WTC11 (cell line): Measurements from ENCODE around the gene FRMD4A. TPM values are rescaled to one million over a fixed set of nuclear protein-coding genes. Genes with fewer than 3 reads are reported as not detected.

ENCODE experiments used
- ATAC-seq: fragments of 200-7000 bp; cut with Tn5 transposase; 2 replicates; pipeline ENCODE4 v1.10.0; 2021; ENCODE audit warnings: mild to moderate bottlenecking, moderate library complexity
- CTCF ChIA-PET: fragments of 300-600 bp; sonication (Branson Sonifier 250); formaldehyde crosslinking; loops from one replicate; lab custom pipeline; 2021; ENCODE audit warnings: antibody characterized with exemption; lab: Charles Lee
- POLR2A ChIA-PET: fragments of 350-600 bp; sonication (Branson Sonifier 250); formaldehyde crosslinking; loops from one replicate; lab custom pipeline; 2021; ENCODE audit warnings: antibody characterized with exemption; lab: Charles Lee
- DNase-seq: peaks from one replicate; pipeline ENCODE4 v3.0.0; 2021; ENCODE audit warnings: low spot score
- H3K27ac Mint-ChIP-seq: 2 replicates; pipeline ENCODE4 v1.8.0; 2021; ENCODE audit warnings: mixed read lengths
- H3K27me3 Mint-ChIP-seq: 2 replicates; pipeline ENCODE4 v1.8.0; 2021; ENCODE audit warnings: low read depth, mild to moderate bottlenecking, moderate library complexity, mixed read lengths
- H3K36me3 Mint-ChIP-seq: 2 replicates; pipeline ENCODE4 v1.8.0; 2021; ENCODE audit warnings: mixed read lengths
- H3K4me1 Mint-ChIP-seq: 2 replicates; pipeline ENCODE4 v1.8.0; 2022; ENCODE audit warnings: mixed read lengths
- H3K4me3 Mint-ChIP-seq: 2 replicates; pipeline ENCODE4 v1.8.0; 2021; ENCODE audit warnings: mild to moderate bottlenecking, moderate library complexity, mixed read lengths
- H3K9me3 Mint-ChIP-seq: 2 replicates; pipeline ENCODE4 v1.8.0; 2021; ENCODE audit warnings: mixed read lengths
- CBFB ChIP-seq: sonication (generic); formaldehyde crosslinking; IDR thresholded peaks from 2 replicates; pipeline ENCODE4 v1.8.1; 2022; ENCODE audit warnings: mild to moderate bottlenecking, low read depth, missing genetic modification reagents
- ELF4 ChIP-seq: sonication (generic); formaldehyde crosslinking; IDR thresholded peaks from 2 replicates; pipeline ENCODE4 v1.8.1; 2022; ENCODE audit warnings: low read depth, mild to moderate bottlenecking, moderate library complexity, missing genetic modification reagents
- EMX1 ChIP-seq: fragments of 250-450 bp; sonication (Bioruptor Pico); IDR thresholded peaks from 2 replicates; pipeline ENCODE4 v1.8.0; 2021; ENCODE audit warnings: mild to moderate bottlenecking
- ESRRA ChIP-seq: sonication (generic); formaldehyde crosslinking; IDR thresholded peaks from 2 replicates; pipeline ENCODE4 v1.8.1; 2022; ENCODE audit warnings: mild to moderate bottlenecking, missing genetic modification reagents, borderline replicate concordance
- FOXK1 ChIP-seq: sonication (generic); formaldehyde crosslinking; IDR thresholded peaks from 2 replicates; pipeline ENCODE4 v1.8.0; 2022; ENCODE audit warnings: mild to moderate bottlenecking, moderate library complexity, missing genetic modification reagents
- JUN ChIP-seq: sonication (generic); formaldehyde crosslinking; IDR thresholded peaks from 2 replicates; pipeline ENCODE4 v1.8.0; 2023; ENCODE audit warnings: mild to moderate bottlenecking, missing genetic modification reagents
- NFYB ChIP-seq: sonication (generic); formaldehyde crosslinking; conservative IDR thresholded peaks from 2 replicates; pipeline ENCODE4 v1.8.0; 2022; ENCODE audit warnings: low read depth, missing genetic modification reagents
- SMAD4 ChIP-seq: sonication (generic); formaldehyde crosslinking; IDR thresholded peaks from 2 replicates; pipeline ENCODE4 v1.8.0; 2022; ENCODE audit warnings: mild to moderate bottlenecking, missing genetic modification reagents
- SP1 ChIP-seq: sonication (generic); formaldehyde crosslinking; conservative IDR thresholded peaks from 2 replicates; pipeline ENCODE4 v1.8.1; 2022; ENCODE audit warnings: missing genetic modification reagents
- ZNF121 ChIP-seq: sonication (generic); formaldehyde crosslinking; IDR thresholded peaks from 2 replicates; pipeline ENCODE4 v1.8.0; 2023; ENCODE audit warnings: missing genetic modification reagents
- ZNF138 ChIP-seq: sonication (generic); formaldehyde crosslinking; conservative IDR thresholded peaks from 2 replicates; pipeline ENCODE4 v1.8.1; 2022; ENCODE audit warnings: mild to moderate bottlenecking, moderate library complexity, missing genetic modification reagents
- ZNF317 ChIP-seq: sonication (generic); formaldehyde crosslinking; IDR thresholded peaks from 2 replicates; pipeline ENCODE4 v1.8.1; 2023; ENCODE audit warnings: low read depth, mild to moderate bottlenecking, moderate library complexity, missing genetic modification reagents, borderline replicate concordance
- ZNF396 ChIP-seq: fragments of 250-450 bp; sonication (Bioruptor Pico); IDR thresholded peaks from 2 replicates; pipeline ENCODE4 v1.8.0; 2021; ENCODE audit warnings: mild to moderate bottlenecking, moderate library complexity, borderline replicate concordance
- ZNF671 ChIP-seq: fragments of 250-450 bp; sonication (Bioruptor Pico); IDR thresholded peaks from 2 replicates; pipeline ENCODE4 v1.8.0; 2021; ENCODE audit warnings: mild to moderate bottlenecking
- total RNA-seq: library from RNA; stranded (reverse); gene quantifications from 3 replicates; pipeline ENCODE4 v1.2.3, GENCODE V29; 2021
- TF ChIP-seq, protein P1 (sequence below): sonication (generic); formaldehyde crosslinking; IDR thresholded peaks from 2 replicates; pipeline ENCODE4 v1.8.1; 2023; ENCODE audit warnings: mild to moderate bottlenecking, missing genetic modification reagents
- TF ChIP-seq, protein P2 (sequence below): sonication (generic); formaldehyde crosslinking; IDR thresholded peaks from 2 replicates; pipeline ENCODE4 v1.8.1; 2023; ENCODE audit warnings: mild to moderate bottlenecking, missing genetic modification reagents, borderline replicate concordance
- TF ChIP-seq, protein P3 (sequence below): fragments of 250-450 bp; sonication (Bioruptor Pico); IDR thresholded peaks from 2 replicates; pipeline ENCODE4 v1.9.0; 2021; ENCODE audit warnings: mild to moderate bottlenecking, borderline replicate concordance
- TF ChIP-seq, protein P4 (sequence below): sonication (generic); formaldehyde crosslinking; conservative IDR thresholded peaks from 2 replicates; pipeline ENCODE4 v1.8.1; 2023; ENCODE audit warnings: mild to moderate bottlenecking, low read depth, missing genetic modification reagents, moderate library complexity
- TF ChIP-seq, protein P5 (sequence below): sonication (generic); formaldehyde crosslinking; IDR thresholded peaks from 2 replicates; pipeline ENCODE4 v1.8.0; 2022; ENCODE audit warnings: mild to moderate bottlenecking, missing genetic modification reagents
- TF ChIP-seq, protein P6 (sequence below): sonication (generic); formaldehyde crosslinking; IDR thresholded peaks from 2 replicates; pipeline ENCODE4 v1.8.0; 2023; ENCODE audit warnings: missing genetic modification reagents

Gene FRMD4A
- total RNA-seq, 1 experiment from 2014 or later, result 35.5 TPM

DNA sequence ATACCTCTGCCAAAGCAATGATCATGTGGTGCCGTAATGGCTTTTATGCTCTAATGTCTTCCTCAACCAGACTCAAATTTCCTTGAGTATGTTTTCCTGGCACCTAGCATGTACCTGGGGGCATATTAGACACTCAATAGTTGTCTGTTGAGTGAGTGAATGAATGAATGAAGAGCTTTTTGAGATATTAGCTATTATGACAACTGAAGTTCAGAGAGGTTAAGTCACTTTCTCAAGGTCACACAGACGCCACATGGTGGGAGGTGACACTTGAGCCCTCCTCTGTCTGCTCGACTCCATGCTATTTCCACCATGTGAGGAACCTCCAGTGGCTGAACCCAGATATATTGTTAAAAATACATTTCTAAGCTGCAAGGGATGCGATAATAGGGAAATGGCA lies 611.9 kb downstream of the FRMD4A start:
- H3K4me1 Mint-ChIP-seq, result peaks cover 8% of the 10 kb centered on the region
- no peak overlapping the region for H3K4me3 Mint-ChIP-seq
- peak overlapping the region; percentile 70; the same call in 1 of the 2 replicates for H3K27ac Mint-ChIP-seq
- H3K36me3 Mint-ChIP-seq, result no peaks in the 10 kb centered on the region
- ChIA-PET POLR2A (no interaction called here), CTCF (interaction anchor here (2.9 kb wide), 1 partner anchor 12 kb away, joined by 16 read pairs; no protein-coding TSS in a partner anchor)
- H3K27me3 Mint-ChIP-seq, result no peaks in the 10 kb centered on the region
- TF ChIP-seq SP1, result no peak
- no peak for TF ChIP-seq FOXK1 (CRISPR knock-in tag)
- TF ChIP-seq, protein P1, sequence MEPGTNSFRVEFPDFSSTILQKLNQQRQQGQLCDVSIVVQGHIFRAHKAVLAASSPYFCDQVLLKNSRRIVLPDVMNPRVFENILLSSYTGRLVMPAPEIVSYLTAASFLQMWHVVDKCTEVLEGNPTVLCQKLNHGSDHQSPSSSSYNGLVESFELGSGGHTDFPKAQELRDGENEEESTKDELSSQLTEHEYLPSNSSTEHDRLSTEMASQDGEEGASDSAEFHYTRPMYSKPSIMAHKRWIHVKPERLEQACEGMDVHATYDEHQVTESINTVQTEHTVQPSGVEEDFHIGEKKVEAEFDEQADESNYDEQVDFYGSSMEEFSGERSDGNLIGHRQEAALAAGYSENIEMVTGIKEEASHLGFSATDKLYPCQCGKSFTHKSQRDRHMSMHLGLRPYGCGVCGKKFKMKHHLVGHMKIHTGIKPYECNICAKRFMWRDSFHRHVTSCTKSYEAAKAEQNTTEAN, result no peak
- TF ChIP-seq NFYB (CRISPR knock-in tag), result no peak
- TF ChIP-seq CBFB (CRISPR knock-in tag), result no peak
- TF ChIP-seq, protein P2, sequence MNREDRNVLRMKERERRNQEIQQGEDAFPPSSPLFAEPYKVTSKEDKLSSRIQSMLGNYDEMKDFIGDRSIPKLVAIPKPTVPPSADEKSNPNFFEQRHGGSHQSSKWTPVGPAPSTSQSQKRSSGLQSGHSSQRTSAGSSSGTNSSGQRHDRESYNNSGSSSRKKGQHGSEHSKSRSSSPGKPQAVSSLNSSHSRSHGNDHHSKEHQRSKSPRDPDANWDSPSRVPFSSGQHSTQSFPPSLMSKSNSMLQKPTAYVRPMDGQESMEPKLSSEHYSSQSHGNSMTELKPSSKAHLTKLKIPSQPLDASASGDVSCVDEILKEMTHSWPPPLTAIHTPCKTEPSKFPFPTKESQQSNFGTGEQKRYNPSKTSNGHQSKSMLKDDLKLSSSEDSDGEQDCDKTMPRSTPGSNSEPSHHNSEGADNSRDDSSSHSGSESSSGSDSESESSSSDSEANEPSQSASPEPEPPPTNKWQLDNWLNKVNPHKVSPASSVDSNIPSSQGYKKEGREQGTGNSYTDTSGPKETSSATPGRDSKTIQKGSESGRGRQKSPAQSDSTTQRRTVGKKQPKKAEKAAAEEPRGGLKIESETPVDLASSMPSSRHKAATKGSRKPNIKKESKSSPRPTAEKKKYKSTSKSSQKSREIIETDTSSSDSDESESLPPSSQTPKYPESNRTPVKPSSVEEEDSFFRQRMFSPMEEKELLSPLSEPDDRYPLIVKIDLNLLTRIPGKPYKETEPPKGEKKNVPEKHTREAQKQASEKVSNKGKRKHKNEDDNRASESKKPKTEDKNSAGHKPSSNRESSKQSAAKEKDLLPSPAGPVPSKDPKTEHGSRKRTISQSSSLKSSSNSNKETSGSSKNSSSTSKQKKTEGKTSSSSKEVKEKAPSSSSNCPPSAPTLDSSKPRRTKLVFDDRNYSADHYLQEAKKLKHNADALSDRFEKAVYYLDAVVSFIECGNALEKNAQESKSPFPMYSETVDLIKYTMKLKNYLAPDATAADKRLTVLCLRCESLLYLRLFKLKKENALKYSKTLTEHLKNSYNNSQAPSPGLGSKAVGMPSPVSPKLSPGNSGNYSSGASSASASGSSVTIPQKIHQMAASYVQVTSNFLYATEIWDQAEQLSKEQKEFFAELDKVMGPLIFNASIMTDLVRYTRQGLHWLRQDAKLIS (CRISPR knock-in tag), result no peak
- no peak for TF ChIP-seq ZNF121 (CRISPR knock-in tag)
- TF ChIP-seq ZNF138 (CRISPR knock-in tag), result no peak
- TF ChIP-seq, protein P3, sequence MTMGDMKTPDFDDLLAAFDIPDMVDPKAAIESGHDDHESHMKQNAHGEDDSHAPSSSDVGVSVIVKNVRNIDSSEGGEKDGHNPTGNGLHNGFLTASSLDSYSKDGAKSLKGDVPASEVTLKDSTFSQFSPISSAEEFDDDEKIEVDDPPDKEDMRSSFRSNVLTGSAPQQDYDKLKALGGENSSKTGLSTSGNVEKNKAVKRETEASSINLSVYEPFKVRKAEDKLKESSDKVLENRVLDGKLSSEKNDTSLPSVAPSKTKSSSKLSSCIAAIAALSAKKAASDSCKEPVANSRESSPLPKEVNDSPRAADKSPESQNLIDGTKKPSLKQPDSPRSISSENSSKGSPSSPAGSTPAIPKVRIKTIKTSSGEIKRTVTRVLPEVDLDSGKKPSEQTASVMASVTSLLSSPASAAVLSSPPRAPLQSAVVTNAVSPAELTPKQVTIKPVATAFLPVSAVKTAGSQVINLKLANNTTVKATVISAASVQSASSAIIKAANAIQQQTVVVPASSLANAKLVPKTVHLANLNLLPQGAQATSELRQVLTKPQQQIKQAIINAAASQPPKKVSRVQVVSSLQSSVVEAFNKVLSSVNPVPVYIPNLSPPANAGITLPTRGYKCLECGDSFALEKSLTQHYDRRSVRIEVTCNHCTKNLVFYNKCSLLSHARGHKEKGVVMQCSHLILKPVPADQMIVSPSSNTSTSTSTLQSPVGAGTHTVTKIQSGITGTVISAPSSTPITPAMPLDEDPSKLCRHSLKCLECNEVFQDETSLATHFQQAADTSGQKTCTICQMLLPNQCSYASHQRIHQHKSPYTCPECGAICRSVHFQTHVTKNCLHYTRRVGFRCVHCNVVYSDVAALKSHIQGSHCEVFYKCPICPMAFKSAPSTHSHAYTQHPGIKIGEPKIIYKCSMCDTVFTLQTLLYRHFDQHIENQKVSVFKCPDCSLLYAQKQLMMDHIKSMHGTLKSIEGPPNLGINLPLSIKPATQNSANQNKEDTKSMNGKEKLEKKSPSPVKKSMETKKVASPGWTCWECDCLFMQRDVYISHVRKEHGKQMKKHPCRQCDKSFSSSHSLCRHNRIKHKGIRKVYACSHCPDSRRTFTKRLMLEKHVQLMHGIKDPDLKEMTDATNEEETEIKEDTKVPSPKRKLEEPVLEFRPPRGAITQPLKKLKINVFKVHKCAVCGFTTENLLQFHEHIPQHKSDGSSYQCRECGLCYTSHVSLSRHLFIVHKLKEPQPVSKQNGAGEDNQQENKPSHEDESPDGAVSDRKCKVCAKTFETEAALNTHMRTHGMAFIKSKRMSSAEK (CRISPR knock-in tag), result no peak
- TF ChIP-seq ZNF317 (CRISPR knock-in tag), result no peak
- no peak for TF ChIP-seq ZNF671 (CRISPR knock-in tag)
- TF ChIP-seq ELF4 (CRISPR knock-in tag), result no peak
- TF ChIP-seq, protein P4, sequence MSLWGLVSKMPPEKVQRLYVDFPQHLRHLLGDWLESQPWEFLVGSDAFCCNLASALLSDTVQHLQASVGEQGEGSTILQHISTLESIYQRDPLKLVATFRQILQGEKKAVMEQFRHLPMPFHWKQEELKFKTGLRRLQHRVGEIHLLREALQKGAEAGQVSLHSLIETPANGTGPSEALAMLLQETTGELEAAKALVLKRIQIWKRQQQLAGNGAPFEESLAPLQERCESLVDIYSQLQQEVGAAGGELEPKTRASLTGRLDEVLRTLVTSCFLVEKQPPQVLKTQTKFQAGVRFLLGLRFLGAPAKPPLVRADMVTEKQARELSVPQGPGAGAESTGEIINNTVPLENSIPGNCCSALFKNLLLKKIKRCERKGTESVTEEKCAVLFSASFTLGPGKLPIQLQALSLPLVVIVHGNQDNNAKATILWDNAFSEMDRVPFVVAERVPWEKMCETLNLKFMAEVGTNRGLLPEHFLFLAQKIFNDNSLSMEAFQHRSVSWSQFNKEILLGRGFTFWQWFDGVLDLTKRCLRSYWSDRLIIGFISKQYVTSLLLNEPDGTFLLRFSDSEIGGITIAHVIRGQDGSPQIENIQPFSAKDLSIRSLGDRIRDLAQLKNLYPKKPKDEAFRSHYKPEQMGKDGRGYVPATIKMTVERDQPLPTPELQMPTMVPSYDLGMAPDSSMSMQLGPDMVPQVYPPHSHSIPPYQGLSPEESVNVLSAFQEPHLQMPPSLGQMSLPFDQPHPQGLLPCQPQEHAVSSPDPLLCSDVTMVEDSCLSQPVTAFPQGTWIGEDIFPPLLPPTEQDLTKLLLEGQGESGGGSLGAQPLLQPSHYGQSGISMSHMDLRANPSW (CRISPR knock-in tag), result no peak
- TF ChIP-seq EMX1 (CRISPR knock-in tag), result no peak
- TF ChIP-seq, protein P5, sequence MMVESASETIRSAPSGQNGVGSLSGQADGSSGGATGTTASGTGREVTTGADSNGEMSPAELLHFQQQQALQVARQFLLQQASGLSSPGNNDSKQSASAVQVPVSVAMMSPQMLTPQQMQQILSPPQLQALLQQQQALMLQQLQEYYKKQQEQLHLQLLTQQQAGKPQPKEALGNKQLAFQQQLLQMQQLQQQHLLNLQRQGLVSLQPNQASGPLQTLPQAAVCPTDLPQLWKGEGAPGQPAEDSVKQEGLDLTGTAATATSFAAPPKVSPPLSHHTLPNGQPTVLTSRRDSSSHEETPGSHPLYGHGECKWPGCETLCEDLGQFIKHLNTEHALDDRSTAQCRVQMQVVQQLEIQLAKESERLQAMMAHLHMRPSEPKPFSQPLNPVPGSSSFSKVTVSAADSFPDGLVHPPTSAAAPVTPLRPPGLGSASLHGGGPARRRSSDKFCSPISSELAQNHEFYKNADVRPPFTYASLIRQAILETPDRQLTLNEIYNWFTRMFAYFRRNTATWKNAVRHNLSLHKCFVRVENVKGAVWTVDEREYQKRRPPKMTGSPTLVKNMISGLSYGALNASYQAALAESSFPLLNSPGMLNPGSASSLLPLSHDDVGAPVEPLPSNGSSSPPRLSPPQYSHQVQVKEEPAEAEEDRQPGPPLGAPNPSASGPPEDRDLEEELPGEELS, result no peak
- no peak for TF ChIP-seq ESRRA (CRISPR knock-in tag)
- no peak for TF ChIP-seq ZNF396 (CRISPR knock-in tag)
- TF ChIP-seq, protein P6, sequence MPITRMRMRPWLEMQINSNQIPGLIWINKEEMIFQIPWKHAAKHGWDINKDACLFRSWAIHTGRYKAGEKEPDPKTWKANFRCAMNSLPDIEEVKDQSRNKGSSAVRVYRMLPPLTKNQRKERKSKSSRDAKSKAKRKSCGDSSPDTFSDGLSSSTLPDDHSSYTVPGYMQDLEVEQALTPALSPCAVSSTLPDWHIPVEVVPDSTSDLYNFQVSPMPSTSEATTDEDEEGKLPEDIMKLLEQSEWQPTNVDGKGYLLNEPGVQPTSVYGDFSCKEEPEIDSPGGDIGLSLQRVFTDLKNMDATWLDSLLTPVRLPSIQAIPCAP (CRISPR knock-in tag), result no peak
- no peak for TF ChIP-seq SMAD4 (CRISPR knock-in tag)
- TF ChIP-seq JUN (CRISPR knock-in tag), result no peak
- ATAC-seq (no peak), DNase-seq (no peak)
- H3K9me3 Mint-ChIP-seq, result peaks cover 8% of the 10 kb centered on the region
